A673 (cell line): ENCODE data around the gene GPR31. TPM values are rescaled to one million over a fixed set of nuclear protein-coding genes. Genes with fewer than 3 reads are reported as not detected.

Source experiments
- BruUV-seq: library from RNA; stranded (reverse); fragments of 400-500 nt; replicated peaks from 2 replicates; lab custom pipeline; 2021; lab: Mats Ljungman, UMichigan
- CTCF ChIA-PET: fragments of 300-600 bp; sonication (Branson Sonifier 250); formaldehyde crosslinking; loops from one replicate; lab custom pipeline; 2022; ENCODE audit warnings: antibody characterized with exemption; lab: Charles Lee
- POLR2A ChIA-PET: fragments of 300-600 bp; sonication (Branson Sonifier 250); formaldehyde crosslinking; loops from one replicate; lab custom pipeline; 2022; ENCODE audit warnings: antibody characterized with exemption; ENCODE audit not compliant: low non-redundant PET; lab: Charles Lee
- DNase-seq: peaks from one replicate; pipeline ENCODE4 v3.0.0-alpha.2; 2015; ENCODE audit warnings: low spot score
- H3K27ac ChIP-seq: fragments of 200-600 bp; sonication (generic); 2 replicates; pipeline ENCODE4 v1.5.1; 2016; ENCODE audit warnings: mixed run types, low read depth, mild to moderate bottlenecking, mixed read lengths, antibody characterized with exemption, low read length; ENCODE audit not compliant: poor library complexity, severe bottlenecking
- H3K27me3 ChIP-seq: fragments of 200-600 bp; sonication (generic); replicated peaks from 2 replicates; pipeline ENCODE4 v1.6.1; 2017; ENCODE audit warnings: mixed run types, low read depth, mild to moderate bottlenecking, mixed read lengths, antibody characterized with exemption, low read length; ENCODE audit not compliant: insufficient read depth, poor library complexity
- H3K36me3 ChIP-seq: fragments of 200-600 bp; sonication (generic); 2 replicates; pipeline ENCODE4 v1.6.1; 2016; ENCODE audit warnings: mixed run types, mild to moderate bottlenecking, mixed read lengths, antibody characterized with exemption, low read length; ENCODE audit not compliant: insufficient read depth, poor library complexity, severe bottlenecking
- H3K4me1 ChIP-seq: fragments of 200-600 bp; sonication (generic); 2 replicates; pipeline ENCODE4 v1.6.1; 2017; ENCODE audit warnings: mixed run types, mild to moderate bottlenecking, mixed read lengths, antibody characterized with exemption, low read length; ENCODE audit not compliant: insufficient read depth, poor library complexity, severe bottlenecking
- H3K4me3 ChIP-seq: fragments of 200-600 bp; sonication (generic); 2 replicates; pipeline ENCODE4 v1.5.1; 2016; ENCODE audit warnings: low read depth, mixed run types, mild to moderate bottlenecking, mixed read lengths, low read length; ENCODE audit not compliant: poor library complexity, severe bottlenecking
- H3K9me3 ChIP-seq: fragments of 200-600 bp; sonication (generic); 2 replicates; pipeline ENCODE4 v1.6.1; 2016; ENCODE audit warnings: mixed run types, low read depth, mild to moderate bottlenecking, mixed read lengths, antibody characterized with exemption, low read length; ENCODE audit not compliant: poor library complexity, severe bottlenecking
- CTCF ChIP-seq: fragments of 300-800, 200-600 bp; sonication (generic); conservative IDR thresholded peaks from 2 replicates; pipeline ENCODE4 v1.5.1; 2017; ENCODE audit warnings: low read depth, mild to moderate bottlenecking, antibody characterized with exemption, low read length, moderate library complexity, mixed read lengths
- EZH2 ChIP-seq: fragments of 200-600 bp; sonication (generic); IDR thresholded peaks from 2 replicates; pipeline ENCODE4 v1.6.1; 2017; ENCODE audit warnings: borderline replicate concordance, low read depth, mild to moderate bottlenecking, mixed read lengths, antibody characterized with exemption, low read length; ENCODE audit not compliant: poor library complexity, severe bottlenecking
- intact Hi-C: fragments of 100-400 bp; cut with micrococcal nuclease; formaldehyde crosslinking; loops from one replicate; pipeline ENCODE4 v1.10.0; 2022; ENCODE audit not compliant: unreplicated experiment
- total RNA-seq: library from RNA; stranded (reverse); gene quantifications from 2 replicates; pipeline ENCODE4 v1.2.3, GENCODE V29; 2021

GPR31 gene
- total RNA-seq, 1 experiment from 2014 or later = not detected

GRCh38 chr6:167137881-167138280 is 19.9 kb downstream of the GPR31 start:
- CTCF ChIA-PET = interaction anchor here (0.7 kb wide), 1 partner anchor 131 kb away, joined by 5 read pairs; no protein-coding TSS in a partner anchor
- H3K9me3 ChIP-seq = no peaks in the 10 kb centered on the region
- no TSS peak for BruUV-seq
- POLR2A ChIA-PET = no interaction called here
- no peak overlapping the region for H3K27ac ChIP-seq
- H3K27me3 ChIP-seq = no peaks in the 10 kb centered on the region
- no peaks in the 10 kb centered on the region for H3K4me1 ChIP-seq
- DNase-seq = no peak
- TF ChIP-seq CTCF (no peak), EZH2 (no peak)
- no peaks in the 10 kb centered on the region for H3K36me3 ChIP-seq
- H3K4me3 ChIP-seq = no peak overlapping the region
- intact Hi-C loops = no loop called here

- Histone ChIP-seq H3K4me3 (no peak overlapping the region), H3K27ac (no peak overlapping the region), H3K36me3 (no peaks in the 10 kb centered on the region), H3K4me1 (no peaks in the 10 kb centered on the region), H3K27me3 (no peaks in the 10 kb centered on the region), H3K9me3 (no peaks in the 10 kb centered on the region)
- intact Hi-C loops = no loop called here
- ChIA-PET CTCF (no interaction called here), POLR2A (no interaction called here)
- no peak for TF ChIP-seq EZH2
- TF ChIP-seq CTCF = no peak
- BruUV-seq = no TSS peak
- no peak for DNase-seq
Observed at GRCh38 chr6:167137081-167137480, 20.7 kb downstream of the GPR31 start.

- no peak for DNase-seq
- H3K27me3 ChIP-seq = no peaks in the 10 kb centered on the region
- no peak overlapping the region for H3K27ac ChIP-seq
- H3K36me3 ChIP-seq = no peaks in the 10 kb centered on the region
- no peaks in the 10 kb centered on the region for H3K4me1 ChIP-seq
- intact Hi-C loops = no loop called here
- TF ChIP-seq EZH2 (no peak), CTCF (no peak)
- no peak overlapping the region for H3K4me3 ChIP-seq
- H3K9me3 ChIP-seq = no peaks in the 10 kb centered on the region
- no TSS peak for BruUV-seq
- POLR2A ChIA-PET = no interaction called here
- CTCF ChIA-PET = no interaction called here
Observed at GRCh38 chr6:167136376-167136775, 21.4 kb downstream of the GPR31 start.
